ENCODE data around the gene ARVCF.

Gene ARVCF

DNA sequence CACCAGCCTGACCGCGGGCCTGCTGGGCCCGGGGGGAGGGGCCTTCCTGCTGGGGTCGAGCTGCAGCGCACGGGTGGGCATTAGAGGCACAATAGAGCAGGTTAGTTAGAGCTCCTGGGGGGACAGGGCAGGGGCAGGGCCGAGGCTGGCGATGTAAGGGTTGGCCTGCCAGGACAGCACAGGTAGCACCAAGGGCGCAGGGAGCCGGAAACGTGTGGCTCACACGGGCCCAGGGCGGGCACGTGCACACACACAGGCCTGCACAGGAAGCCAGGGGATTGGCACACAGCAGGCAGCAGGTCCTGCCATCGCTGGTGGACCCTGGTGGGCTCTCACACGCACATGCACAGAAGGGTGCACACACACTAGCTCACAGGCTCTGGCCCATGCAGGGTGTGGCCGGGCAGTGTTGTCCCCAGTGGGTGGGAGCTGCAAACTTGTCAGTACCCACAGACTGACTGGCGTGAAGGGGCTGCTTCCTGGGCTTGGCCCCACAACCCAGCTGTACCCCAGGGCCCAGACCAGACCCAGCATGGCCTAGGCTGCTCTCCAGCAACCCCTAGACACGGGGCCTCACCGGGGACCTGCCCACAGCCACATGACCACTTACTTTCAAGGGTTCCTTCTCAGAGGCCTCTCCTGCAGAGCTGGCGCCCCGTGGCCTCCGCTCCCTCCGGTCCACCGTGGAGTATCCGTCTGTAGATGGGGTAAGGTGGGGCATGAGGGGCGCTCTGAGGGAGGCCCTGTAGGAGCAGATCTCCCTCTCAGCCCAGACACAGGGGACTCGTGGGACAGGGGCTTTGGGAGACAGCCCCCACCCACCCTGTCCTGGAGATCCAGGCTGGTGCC, 45.1 kb downstream of the ARVCF start:
- no peak for DNase-seq

DNA sequence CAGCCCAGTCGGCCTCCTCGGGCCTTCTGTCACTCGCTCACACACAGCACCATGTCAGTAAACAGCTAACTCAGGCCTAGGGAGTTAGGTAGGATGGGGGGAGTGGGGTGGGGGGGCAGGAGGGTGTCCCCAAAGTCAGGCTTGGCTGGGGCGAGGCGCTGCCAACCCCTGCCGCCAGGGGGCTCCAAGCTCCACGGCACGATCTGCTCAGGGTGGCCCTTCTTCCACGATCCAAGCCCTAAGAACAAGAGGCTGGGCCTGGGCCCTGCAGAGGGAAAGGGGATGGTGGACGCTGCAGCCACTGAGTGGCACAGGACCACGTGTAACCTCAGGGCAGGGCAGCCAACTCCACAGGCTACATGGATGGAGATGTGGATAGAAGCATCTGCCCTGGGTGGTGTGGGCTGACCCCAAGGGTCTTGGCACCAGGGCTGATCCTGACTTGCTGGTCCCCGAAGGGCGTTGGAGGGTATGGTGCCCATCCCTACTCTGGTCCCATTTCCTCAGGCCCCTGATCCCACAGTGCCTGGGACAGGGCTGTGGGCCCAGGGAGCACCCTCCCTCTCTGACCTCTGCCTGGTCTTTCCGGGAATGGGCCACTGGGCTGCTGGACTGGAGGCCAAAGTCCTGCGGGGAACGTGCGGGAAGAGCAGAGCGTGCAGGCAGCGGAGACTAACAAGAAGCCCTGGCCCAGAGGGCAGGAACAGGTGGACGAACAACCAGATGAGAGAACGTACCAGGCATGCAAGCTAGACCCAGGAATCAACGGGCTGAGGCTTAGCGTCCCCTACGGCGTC, 45.9 kb downstream of the ARVCF start:
- DNase-seq, result peak; percentile 70

DNA sequence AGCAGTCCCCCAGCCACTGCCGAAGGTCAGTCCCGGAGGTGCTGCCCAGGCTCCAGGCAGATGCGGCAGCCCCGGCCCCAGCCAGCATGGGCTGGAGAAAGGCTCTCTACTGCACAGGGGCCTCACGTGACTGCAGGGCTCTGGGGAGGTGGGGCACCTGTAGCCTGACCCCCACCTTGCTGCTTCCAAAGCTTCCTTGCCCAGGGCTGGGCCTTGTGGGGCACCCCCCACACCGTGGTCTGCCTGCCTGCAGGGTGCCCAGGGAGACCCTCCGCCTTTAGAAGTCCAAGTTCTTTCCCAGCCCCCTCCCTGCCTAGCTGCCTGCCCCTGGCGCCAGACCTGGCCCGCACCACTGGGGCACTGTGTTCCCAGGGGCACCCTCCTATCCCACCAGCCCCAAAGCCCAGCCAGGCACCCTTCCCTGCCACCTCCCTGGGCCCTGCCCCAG, 46.6 kb downstream of the ARVCF start:
- no peak for DNase-seq

DNA sequence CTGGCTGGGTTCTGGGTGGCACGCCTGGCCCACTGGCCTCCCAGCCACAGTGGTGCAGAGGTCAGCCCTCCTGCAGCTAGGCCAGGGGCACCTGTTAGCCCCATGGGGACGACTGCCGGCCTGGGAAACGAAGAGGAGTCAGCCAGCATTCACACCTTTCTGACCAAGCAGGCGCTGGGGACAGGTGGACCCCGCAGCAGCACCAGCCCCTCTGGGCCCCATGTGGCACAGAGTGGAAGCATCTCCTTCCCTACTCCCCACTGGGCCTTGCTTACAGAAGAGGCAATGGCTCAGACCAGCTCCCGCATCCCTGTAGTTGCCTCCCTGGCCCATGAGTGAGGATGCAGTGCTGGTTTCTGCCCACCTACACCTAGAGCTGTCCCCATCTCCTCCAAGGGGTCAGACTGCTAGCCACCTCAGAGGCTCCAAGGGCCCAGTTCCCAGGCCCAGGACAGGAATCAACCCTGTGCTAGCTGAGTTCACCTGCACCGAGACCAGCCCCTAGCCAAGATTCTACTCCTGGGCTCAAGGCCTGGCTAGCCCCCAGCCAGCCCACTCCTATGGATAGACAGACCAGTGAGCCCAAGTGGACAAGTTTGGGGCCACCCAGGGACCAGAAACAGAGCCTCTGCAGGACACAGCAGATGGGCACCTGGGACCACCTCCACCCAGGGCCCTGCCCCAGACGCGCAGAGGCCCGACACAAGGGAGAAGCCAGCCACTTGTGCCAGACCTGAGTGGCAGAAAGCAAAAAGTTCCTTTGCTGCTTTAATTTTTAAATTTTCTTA, 47.3 kb downstream of the ARVCF start:
- no peak for DNase-seq

DNA sequence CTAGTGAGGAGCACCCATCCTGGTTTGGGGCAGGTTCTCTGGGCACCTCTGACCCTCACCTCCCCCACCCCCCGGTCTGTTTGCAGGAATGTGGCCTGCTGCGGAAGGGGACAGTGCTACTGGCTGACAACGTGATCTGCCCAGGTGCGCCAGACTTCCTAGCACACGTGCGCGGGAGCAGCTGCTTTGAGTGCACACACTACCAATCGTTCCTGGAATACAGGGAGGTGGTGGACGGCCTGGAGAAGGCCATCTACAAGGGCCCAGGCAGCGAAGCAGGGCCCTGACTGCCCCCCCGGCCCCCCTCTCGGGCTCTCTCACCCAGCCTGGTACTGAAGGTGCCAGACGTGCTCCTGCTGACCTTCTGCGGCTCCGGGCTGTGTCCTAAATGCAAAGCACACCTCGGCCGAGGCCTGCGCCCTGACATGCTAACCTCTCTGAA, 48.2 kb downstream of the ARVCF start:
- DNase-seq, result no peak

DNA sequence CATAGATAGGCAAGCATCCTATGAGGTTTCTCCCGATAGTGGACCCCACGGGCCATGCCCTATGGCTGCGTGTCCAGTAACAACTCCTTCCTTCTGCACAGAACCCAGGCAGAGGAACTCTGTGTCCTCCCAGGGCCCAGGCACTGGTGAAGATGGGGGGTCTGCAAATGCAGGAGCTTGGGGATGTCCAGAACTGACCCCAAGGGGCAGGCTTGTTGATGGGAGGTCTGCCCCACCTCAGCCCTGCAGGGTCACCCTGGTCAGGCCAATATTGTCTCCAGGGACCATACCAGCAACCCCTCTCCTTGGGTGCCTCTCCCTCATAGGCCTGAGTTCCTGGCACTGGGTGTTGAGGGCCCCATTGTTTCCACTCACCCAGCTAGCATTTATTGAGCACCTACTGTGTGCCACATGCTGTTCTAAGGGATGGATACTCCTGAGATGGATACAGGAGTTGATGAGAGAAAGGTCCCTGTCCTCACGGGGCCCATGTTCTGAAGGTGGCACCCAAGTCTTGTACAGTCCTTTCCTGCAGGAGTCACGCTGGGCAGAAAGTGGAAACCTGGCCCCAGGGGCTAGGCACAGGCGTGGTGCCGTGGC, 48.7 kb downstream of the ARVCF start:
- DNase-seq, result no peak

DNA sequence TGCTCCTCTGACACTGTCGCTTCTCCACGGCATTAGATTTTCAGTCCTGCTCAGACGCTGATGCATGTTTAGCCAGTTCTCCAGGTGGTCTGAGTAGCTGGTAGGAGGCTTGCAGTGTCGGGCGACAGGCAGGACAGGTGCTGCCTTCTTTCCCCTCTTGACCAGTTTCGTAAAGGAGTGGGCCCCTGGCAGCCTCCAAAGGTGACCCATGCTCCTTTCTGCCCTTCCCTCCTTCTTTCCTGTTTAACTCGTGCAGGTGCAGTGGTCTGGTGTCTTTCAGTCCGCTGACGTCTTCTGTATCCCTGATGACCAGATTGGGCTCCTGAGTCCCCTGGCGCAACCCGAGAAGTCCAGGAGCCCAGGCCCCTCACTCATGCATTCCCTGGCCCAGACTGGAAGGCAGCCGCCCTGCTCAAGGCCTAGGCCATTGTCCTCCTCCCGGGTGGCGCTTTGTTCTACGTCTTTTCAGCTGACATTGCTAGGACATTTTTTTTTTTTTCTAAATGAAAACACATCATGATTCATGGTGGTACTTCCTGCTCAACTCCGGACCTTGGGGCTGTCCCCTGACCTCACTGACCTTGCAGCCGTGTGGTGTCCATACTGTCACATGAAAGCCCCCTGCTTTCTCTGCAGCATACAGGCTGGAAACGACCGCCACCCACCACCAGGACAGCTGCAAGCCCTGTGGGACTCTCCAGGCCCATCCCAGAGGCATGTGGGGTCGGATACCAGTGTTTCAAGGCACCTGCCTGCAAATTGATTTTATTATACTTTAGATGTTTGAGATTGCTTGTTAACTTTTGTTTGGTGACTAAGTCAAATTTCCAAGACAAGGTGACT, 49.5 kb downstream of the ARVCF start:
- no peak for DNase-seq

DNA sequence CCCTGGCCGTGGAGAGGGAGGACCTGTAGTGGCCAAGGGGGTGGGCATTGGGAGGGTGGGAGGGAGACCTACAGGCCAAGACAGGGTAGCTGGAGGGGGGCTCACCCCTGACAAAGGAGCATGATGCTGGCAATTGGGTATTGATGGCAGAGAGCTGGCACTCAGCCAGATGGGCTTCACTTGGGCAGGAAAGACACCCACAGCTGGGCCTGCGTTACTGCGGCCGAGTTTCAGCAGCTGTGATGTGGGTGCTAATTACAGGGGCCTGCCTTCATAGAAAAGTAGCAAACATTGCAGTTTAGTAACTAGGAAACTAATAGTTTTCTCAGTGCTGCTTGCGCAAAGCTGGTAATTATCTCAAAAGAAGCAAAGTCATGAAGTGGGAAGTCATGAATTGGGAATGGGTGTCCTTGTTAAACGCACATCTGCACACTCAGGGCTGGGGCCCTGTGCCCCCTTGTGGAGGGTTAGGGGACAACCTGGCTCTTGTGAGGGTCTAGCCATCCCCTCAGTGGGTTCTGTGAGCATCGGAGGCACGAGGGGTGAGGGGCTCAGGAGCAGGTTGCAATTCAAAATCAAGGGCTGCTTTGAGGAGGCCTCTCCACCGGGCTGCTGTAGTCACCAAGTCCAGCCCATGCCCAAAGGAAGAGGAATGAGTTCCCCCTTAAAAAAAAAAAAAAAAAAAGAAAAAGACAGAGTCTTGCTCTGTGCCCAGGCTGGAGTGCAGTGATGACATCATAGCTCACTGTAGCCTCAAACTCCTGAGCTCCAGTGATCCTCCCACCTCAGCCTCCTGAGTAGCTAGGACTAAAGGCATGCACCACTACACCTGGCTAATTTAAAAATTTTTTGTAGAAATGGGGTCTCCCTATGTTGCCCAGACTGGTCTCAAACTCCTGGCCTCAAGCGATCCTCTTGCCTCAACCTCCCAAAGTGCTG, 50.6 kb downstream of the ARVCF start:
- DNase-seq, result no peak

DNA sequence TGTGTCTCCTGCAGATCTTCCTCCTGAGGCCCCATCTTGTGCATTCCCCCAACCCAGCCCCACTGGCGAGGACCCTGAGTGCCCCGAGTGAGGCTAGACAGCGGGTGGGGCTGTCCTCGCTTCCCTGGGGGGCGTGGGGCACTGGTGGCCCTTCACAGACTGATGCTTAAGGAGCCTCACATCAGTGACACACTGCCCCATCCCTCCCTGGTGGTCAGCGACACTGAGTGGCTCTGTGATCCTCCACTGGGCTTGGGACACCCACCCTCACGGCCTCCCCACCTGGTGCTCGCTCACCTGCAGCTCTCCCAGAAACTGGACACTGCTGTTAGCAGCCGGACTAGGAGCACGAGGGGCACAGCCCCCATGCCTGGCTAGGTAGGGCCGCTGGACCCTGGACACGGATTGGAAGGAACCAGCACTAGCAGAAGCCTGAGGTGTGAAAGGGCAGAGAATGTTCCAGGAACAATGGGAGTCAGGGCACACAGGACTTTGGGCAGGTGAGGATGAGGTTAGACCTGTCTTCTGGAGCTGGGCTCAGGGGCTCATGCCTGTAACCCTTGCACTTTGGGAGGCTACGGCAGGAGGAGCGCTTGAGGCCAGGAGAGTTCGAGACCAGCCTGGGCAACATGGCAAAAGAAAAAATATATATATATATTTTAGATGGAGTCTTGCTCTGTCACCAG, 51.8 kb downstream of the ARVCF start:
- DNase-seq, result no peak

DNA sequence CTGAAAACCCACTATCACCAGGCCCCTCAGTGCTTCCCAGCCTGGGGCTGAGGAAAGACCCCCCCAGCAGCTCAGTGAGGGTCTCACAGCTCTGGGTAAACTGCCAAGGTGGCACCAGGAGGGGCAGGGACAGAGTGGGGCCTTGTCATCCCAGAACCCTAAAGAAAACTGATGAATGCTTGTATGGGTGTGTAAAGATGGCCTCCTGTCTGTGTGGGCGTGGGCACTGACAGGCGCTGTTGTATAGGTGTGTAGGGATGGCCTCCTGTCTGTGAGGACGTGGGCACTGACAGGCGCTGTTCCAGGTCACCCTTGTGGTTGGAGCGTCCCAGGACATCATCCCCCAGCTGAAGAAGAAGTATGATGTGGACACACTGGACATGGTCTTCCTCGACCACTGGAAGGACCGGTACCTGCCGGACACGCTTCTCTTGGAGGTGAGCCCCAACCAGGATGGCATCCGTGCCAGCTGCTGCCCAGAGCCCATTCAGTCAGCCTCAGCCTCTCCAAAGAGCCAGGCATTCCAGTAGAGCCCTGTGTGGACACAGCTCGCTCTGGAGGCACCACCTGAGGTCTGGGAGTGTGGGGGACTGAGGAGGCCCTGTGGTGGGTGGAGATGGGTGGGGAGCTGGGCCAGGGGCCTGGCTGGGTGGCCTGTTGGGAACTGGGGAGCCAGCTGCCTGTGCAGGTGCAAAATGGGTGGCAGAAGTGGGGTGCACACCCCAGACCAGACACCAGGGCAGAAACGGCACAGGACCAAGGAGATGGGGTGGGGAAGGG, 52.6 kb downstream of the ARVCF start:
- DNase-seq, result no peak

DNA sequence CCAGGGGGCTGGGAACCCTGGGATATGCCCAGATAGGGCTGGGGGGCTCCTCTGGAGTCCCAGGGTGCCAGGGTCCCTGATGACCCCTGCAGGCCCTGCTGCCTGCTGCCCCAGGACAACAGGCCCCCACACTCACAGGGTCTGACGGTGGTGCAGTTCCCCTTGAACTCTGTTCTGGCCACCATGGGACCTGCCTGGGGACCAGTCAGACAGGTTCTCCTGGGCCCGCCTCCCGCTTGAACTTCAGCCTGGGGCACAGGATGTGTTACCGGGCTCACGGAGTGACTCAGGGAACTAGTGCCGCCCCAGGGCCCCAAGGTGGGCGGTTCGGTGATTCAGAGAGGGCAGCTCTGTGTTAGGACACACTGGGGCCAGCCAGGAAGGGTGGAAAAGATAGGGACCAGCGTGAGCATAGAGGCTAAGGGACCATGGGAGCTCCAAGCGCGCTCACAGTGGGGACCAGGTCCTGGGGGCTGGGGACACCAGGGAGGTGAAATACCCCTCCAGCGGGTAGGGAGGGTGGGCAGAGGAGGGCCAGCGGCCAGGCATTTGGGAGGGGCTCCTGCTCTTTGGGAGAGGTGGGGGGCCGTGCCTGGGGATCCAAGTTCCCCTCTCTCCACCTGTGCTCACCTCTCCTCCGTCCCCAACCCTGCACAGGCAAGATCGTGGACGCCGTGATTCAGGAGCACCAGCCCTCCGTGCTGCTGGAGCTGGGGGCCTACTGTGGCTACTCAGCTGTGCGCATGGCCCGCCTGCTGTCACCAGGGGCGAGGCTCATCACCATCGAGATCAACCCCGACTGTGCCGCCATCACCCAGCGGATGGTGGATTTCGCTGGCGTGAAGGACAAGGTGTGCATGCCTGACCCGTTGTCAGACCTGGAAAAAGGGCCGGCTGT, 53.5 kb downstream of the ARVCF start:
- DNase-seq, result no peak

DNA sequence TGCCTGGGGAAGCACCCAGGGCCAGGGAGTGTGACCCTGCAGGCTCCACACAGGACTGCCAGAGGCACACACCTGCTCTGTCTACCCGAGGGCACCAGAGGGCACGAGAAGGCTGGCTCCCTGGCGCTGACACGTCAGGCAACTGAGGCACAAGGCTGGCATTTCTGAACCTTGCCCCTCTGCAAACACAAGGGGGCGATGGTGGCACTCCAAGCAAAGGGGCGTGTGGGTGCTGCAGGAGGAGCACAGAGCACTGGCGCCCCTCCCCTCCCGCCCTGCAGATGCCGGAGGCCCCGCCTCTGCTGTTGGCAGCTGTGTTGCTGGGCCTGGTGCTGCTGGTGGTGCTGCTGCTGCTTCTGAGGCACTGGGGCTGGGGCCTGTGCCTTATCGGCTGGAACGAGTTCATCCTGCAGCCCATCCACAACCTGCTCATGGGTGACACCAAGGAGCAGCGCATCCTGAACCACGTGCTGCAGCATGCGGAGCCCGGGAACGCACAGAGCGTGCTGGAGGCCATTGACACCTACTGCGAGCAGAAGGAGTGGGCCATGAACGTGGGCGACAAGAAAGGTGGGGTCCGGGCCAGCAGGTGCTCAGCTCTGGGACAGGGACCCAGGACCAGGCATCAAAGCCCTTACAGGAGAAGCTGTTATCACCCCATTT, 54.2 kb downstream of the ARVCF start:
- DNase-seq, result no peak

DNA sequence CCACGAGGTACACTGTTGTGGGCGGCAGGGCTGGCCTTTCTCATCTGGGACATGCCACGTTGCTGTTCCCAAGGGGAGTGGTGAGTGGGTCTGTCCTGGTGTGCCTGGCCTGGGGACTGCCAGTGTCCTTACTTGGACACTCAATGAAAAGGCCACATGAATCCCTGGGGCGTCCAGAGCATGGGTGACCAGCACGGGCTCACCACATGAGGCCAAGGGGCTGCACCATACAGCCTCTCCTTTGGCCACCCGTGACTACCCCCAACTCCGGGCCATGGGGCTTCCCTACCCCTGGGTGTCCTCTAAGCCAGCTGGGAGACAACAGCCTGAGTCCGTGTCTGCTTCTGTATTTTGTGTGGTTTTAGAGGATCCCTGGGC, 54.8 kb downstream of the ARVCF start:
- no peak for DNase-seq

DNA sequence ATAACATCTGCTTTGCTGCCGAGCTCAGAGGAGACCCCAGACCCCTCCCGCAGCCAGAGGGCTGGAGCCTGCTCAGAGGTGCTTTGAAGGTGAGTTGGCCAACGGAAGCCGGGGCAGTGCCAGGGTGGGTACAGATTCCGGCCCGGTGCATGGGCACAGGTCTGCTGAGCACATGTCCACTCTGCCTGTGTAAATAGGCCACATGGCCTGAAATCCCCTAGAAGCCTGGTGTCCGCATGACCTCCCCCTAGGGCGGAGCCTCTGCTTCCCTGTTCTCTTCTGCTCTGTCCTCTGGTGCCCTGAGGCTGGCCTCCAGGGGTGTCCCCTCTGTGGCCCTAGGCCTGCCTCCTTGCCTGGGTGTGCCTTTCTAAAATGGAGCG, 55.4 kb downstream of the ARVCF start:
- no peak for DNase-seq

DNA sequence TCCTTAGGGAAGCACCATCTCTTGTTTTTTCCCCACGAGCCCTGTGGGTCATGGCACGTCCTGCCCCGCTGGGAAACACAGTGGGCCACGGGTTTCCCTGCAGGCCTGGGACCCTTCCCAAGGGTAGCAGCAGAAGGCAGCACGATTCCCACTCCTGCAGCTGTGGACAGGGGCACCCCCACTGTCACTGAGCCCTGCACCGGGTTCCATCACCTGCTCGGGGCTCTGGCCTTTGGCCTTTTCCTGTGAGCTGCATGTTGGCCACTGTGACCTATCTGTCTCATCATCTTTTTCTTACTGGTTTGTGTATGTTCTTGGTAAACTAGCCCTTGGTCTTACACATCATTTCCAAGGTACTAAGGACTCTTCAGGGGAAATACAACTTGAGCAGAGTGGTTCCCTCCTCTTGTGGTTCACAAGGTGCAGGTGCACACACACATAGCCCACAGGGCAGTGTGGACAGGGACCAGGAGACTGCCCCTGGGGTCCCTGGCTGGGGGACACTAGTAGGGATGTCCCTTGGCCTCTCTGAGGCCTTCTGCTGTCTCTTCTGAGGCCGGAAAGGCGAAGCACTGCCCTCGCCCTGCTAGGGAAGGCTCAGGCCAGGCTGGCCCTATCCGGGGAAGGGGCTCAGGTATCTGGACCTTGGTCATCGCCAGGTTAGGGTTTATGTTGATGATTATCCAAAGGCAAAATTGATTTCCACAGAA, 56.0 kb downstream of the ARVCF start:
- no peak for DNase-seq

DNA sequence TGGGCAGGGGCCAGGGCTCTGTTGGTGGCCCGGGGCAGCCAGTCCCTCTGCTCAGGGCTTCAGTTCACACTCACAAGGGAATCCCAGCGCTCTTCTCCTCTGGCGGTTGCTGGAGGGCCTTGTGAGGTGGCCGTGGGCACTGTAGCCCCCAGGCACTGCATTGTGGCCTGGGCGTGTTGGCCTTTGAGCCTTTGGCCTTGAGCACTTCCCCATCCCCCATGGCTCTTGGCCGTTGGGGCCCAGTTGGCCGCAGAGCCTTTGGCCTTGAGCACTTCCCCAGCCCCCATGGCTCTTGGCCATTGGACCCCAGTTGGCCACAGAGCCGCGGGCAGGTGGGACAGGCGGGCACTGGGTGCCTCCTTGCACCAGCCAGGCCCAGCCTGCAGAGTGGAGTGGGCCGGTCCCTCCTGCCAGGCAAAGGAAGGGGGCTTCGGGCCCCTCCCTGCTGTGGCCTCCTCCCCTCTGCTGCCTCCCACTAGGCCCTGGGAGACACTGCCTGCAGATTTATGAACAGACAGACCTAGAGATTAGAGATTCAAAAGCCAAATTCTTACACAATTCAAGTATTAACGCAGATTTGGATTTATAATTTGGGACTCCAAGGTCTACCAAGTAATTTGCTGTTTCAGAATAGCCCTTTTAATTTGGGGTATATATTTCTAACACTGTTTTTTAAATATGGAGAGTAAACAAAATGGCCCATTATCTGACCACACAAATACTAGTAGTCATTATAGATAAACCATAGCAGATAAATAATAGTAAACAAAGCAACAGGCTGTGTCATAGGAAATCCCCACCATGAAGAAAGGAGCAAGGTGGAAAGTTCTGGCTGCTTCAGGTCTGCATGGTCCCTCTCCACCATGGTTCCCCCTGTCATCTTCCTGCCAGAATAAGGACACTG, 56.8 kb downstream of the ARVCF start:
- DNase-seq, result no peak

Measured in activated CD4-positive, alpha-beta T cell treated with anti-CD3 and anti-CD28 coated beads for 1 hour (primary cell).